Astrocyte (in vitro differentiated cells and primary cell): ENCODE data around the gene ZNF783. TPM values are rescaled to one million over a fixed set of nuclear protein-coding genes. Genes with fewer than 3 reads are reported as not detected.
"Not testable (repeated sequence)": the region's sequence is repeated elsewhere in the genome, so short reads cannot be mapped to it uniquely, and the experiment has no call there.

Experiments
- DNase-seq: peaks from one replicate; pipeline ENCODE4 v3.0.0-alpha.2; 2010; ENCODE audit warnings: low read depth
- FAIRE-seq: peaks from 2 replicates; lab custom pipeline; 2011; peaks lifted over from hg19 to GRCh38; lab: Jason Lieb, UNC
- H2AFZ ChIP-seq: 2 replicates; pipeline ENCODE4 v1.6.0; 2012; ENCODE audit warnings: low read depth, low read length, inconsistent platforms
- H3K27ac ChIP-seq: 2 replicates; pipeline ENCODE4 v1.5.1; 2011; ENCODE audit warnings: low read depth, low read length, inconsistent platforms
- H3K27me3 ChIP-seq: 2 replicates; pipeline ENCODE4 v1.6.0; 2011; ENCODE audit warnings: low read length, inconsistent platforms; ENCODE audit not compliant: insufficient read depth
- H3K36me3 ChIP-seq: 2 replicates; pipeline ENCODE4 v1.5.1; 2011; ENCODE audit warnings: low read length, inconsistent platforms; ENCODE audit not compliant: insufficient read depth
- H3K4me1 ChIP-seq: 2 replicates; pipeline ENCODE4 v1.5.1; 2011; ENCODE audit warnings: low read length, inconsistent platforms; ENCODE audit not compliant: insufficient read depth
- H3K4me2 ChIP-seq: 2 replicates; pipeline ENCODE4 v1.6.0; 2012; ENCODE audit warnings: low read length, inconsistent platforms
- H3K4me3 ChIP-seq: 2 replicates; pipeline ENCODE4 v1.5.1; 2011; ENCODE audit warnings: low read depth, mild to moderate bottlenecking, low read length, inconsistent platforms; ENCODE audit not compliant: insufficient read depth
- H3K79me2 ChIP-seq: 2 replicates; pipeline ENCODE4 v1.6.0; 2012; ENCODE audit warnings: mild to moderate bottlenecking, low read length, inconsistent platforms; ENCODE audit not compliant: insufficient read depth
- H3K9ac ChIP-seq: 2 replicates; pipeline ENCODE4 v1.6.0; 2012; ENCODE audit warnings: mild to moderate bottlenecking, low read length, inconsistent platforms
- H3K9me3 ChIP-seq: 2 replicates; pipeline ENCODE4 v1.5.1; 2012; ENCODE audit warnings: low read depth, mild to moderate bottlenecking, low read length, inconsistent platforms; ENCODE audit not compliant: insufficient read depth
- H4K20me1 ChIP-seq: 2 replicates; pipeline ENCODE4 v1.6.0; 2012; ENCODE audit warnings: low read length, inconsistent platforms; ENCODE audit not compliant: insufficient read depth
- H3K27ac Mint-ChIP-seq: one replicate; pipeline ENCODE4 v1.8.0; 2021; ENCODE audit warnings: mild to moderate bottlenecking, mixed read lengths; ENCODE audit not compliant: unreplicated experiment
- H3K27me3 Mint-ChIP-seq: one replicate; pipeline ENCODE4 v1.8.0; 2021; ENCODE audit warnings: low read depth, mixed read lengths; ENCODE audit not compliant: unreplicated experiment
- H3K36me3 Mint-ChIP-seq: one replicate; pipeline ENCODE4 v1.8.0; 2021; ENCODE audit warnings: low read depth, mixed read lengths; ENCODE audit not compliant: unreplicated experiment
- H3K4me1 Mint-ChIP-seq: one replicate; pipeline ENCODE4 v1.8.0; 2021; ENCODE audit warnings: low read depth, mixed read lengths; ENCODE audit not compliant: unreplicated experiment
- H3K4me3 Mint-ChIP-seq: one replicate; pipeline ENCODE4 v1.8.0; 2021; ENCODE audit warnings: mild to moderate bottlenecking, moderate library complexity, mixed read lengths; ENCODE audit not compliant: unreplicated experiment
- H3K9me3 Mint-ChIP-seq: one replicate; pipeline ENCODE4 v1.8.0; 2021; ENCODE audit warnings: mild to moderate bottlenecking, mixed read lengths; ENCODE audit not compliant: unreplicated experiment
- EZH2 ChIP-seq: IDR thresholded peaks from 2 replicates; pipeline ENCODE4 v1.6.1; 2012; ENCODE audit warnings: mild to moderate bottlenecking, low read length, inconsistent platforms; ENCODE audit not compliant: insufficient read depth
- total RNA-seq: library from RNA; stranded (reverse); gene quantifications from 2 replicates; pipeline ENCODE4 v1.2.1, GENCODE V29; 2021
- TF ChIP-seq, protein P1 (sequence below): IDR thresholded peaks from 2 replicates; pipeline ENCODE4 v1.5.1; 2011; ENCODE audit warnings: low read depth, mild to moderate bottlenecking, inconsistent platforms, low read length, moderate library complexity; ENCODE audit not compliant: insufficient read depth

ZNF783 gene
- total RNA-seq, 1 donor from 2014 or later = 10.6 TPM

DNA sequence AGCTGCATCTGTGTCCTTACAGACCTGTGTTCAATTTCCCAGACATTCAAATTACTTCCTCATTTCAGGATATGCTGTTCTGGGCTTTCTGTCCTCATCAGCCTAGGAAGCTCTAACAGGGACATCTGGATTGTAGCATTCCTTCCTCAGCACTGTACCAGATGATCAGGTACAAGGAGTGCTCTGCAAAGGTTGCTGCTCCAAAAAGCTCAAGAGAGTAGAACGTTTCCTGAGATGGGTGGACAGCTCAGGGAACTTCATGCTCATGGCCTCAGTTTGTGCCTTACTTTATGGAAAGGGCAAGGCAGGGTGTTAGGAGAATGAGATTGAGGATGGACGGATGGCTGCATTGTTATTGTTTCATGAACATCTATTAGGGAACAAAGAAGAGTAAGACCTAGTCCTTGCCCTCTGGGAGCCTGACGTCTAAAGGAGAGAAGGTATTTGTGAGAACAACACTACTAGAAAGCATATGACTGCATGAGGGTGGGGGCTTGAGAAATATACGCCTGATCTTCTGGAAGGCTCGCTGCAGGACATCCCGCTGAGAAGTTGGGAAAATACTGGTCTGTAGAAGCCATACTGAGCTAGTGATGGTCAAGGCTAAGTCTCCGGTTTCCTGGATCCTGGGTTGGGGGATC lies 33.0 kb upstream of the ZNF783 start:
- Mint-ChIP-seq H3K36me3 (peaks cover 2% of the 10 kb centered on the region), H3K27me3 (no peaks in the 10 kb centered on the region), H3K4me3 (no peak overlapping the region), H3K4me1 (peaks cover under 1% of the 10 kb centered on the region), H3K27ac (peak overlapping the region; percentile 1), H3K9me3 (no peaks in the 10 kb centered on the region)
- FAIRE-seq (no peak), DNase-seq (no peak)
- H4K20me1 ChIP-seq = no peaks in the 10 kb centered on the region
- no peak overlapping the region for H3K27ac ChIP-seq
- TF ChIP-seq, protein P1, sequence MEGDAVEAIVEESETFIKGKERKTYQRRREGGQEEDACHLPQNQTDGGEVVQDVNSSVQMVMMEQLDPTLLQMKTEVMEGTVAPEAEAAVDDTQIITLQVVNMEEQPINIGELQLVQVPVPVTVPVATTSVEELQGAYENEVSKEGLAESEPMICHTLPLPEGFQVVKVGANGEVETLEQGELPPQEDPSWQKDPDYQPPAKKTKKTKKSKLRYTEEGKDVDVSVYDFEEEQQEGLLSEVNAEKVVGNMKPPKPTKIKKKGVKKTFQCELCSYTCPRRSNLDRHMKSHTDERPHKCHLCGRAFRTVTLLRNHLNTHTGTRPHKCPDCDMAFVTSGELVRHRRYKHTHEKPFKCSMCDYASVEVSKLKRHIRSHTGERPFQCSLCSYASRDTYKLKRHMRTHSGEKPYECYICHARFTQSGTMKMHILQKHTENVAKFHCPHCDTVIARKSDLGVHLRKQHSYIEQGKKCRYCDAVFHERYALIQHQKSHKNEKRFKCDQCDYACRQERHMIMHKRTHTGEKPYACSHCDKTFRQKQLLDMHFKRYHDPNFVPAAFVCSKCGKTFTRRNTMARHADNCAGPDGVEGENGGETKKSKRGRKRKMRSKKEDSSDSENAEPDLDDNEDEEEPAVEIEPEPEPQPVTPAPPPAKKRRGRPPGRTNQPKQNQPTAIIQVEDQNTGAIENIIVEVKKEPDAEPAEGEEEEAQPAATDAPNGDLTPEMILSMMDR = no peak
- no peak for TF ChIP-seq EZH2
- no peaks in the 10 kb centered on the region for H3K27me3 ChIP-seq
- no peak overlapping the region for H3K4me3 ChIP-seq
- no peaks in the 10 kb centered on the region for H3K79me2 ChIP-seq
- H2AFZ ChIP-seq = no peak overlapping the region
- H3K9me3 ChIP-seq = no peaks in the 10 kb centered on the region
- H3K4me2 ChIP-seq = no peak overlapping the region
- peaks cover 8% of the 10 kb centered on the region for H3K4me1 ChIP-seq
- no peak overlapping the region for H3K9ac ChIP-seq
- peaks cover 3% of the 10 kb centered on the region for H3K36me3 ChIP-seq

DNA sequence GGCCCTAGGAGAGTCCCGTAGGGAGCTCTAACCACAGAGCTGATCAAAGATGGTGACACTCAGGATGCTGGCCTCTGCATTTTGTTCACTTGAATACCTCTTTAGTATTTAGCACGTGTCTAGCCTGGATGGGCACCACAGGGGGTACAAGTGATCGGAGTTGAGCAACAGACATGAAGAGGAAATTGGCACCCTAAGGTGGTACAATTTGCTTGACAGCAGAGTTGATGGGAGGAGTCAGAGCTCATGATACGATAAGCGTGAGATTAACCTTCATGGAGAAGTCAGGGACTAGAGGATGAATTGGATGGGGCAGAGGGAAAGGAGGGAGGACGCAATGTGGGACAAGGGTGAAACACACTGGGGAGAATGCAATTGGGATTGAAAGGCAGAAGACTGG lies 32.5 kb upstream of the ZNF783 start:
- Histone ChIP-seq H3K36me3 (peaks cover 3% of the 10 kb centered on the region), H3K27me3 (no peaks in the 10 kb centered on the region), H3K79me2 (no peaks in the 10 kb centered on the region), H3K4me2 (no peak overlapping the region), H3K27ac (no peak overlapping the region), H3K4me3 (no peak overlapping the region), H2AFZ (no peak overlapping the region), H3K9ac (no peak overlapping the region), H3K9me3 (no peaks in the 10 kb centered on the region), H3K4me1 (peaks cover 12% of the 10 kb centered on the region), H4K20me1 (no peaks in the 10 kb centered on the region)
- Mint-ChIP-seq H3K4me3 (no peak overlapping the region), H3K36me3 (peaks cover 2% of the 10 kb centered on the region), H3K9me3 (no peaks in the 10 kb centered on the region), H3K27me3 (no peaks in the 10 kb centered on the region), H3K27ac (no peak overlapping the region), H3K4me1 (peaks cover 2% of the 10 kb centered on the region)
- DNase-seq = no peak
- TF ChIP-seq, protein P1 = no peak
- TF ChIP-seq EZH2 = no peak
- FAIRE-seq = no peak

GRCh38 chr7:149232362-149232761 lies 29.6 kb upstream of the ZNF783 start:
- H3K27ac ChIP-seq = peak overlapping the region; percentile 96
- no peak overlapping the region for H2AFZ ChIP-seq
- H3K9ac ChIP-seq = no peak overlapping the region

GRCh38 chr7:149233655-149234204 lies 28.3 kb upstream of the ZNF783 start:
- H3K4me1 ChIP-seq = peaks cover 12% of the 10 kb centered on the region
- not testable (repeated sequence) for H3K4me3 ChIP-seq, H3K36me3 Mint-ChIP-seq, H3K27me3 Mint-ChIP-seq, H3K27me3 ChIP-seq, FAIRE-seq, H3K9me3 Mint-ChIP-seq, H3K4me1 Mint-ChIP-seq, H3K36me3 ChIP-seq, H3K4me3 Mint-ChIP-seq, H3K9me3 ChIP-seq, H4K20me1 ChIP-seq, H3K79me2 ChIP-seq
- H3K27ac Mint-ChIP-seq = peak overlapping the region; percentile 87
- DNase-seq = peak; percentile 89
- H3K9ac ChIP-seq = peak overlapping the region; percentile 69
- peak overlapping the region; percentile 96 for H3K27ac ChIP-seq
- H3K4me2 ChIP-seq = peak overlapping the region; percentile 76
- peak overlapping the region; percentile 77 for H2AFZ ChIP-seq

More at GRCh38 chr7:149232362-149232761, 29.6 kb upstream of the ZNF783 start:
- Mint-ChIP-seq H3K27ac (no peak overlapping the region), H3K4me1 (peaks cover 2% of the 10 kb centered on the region), H3K36me3 (no peaks in the 10 kb centered on the region), H3K9me3 (no peaks in the 10 kb centered on the region), H3K27me3 (no peaks in the 10 kb centered on the region), H3K4me3 (no peak overlapping the region)
- no peaks in the 10 kb centered on the region for H3K36me3 ChIP-seq
- no peak for FAIRE-seq
- DNase-seq = no peak
- no peaks in the 10 kb centered on the region for H3K27me3 ChIP-seq
- TF ChIP-seq, protein P1 = no peak
- no peak for TF ChIP-seq EZH2
- H3K79me2 ChIP-seq = no peaks in the 10 kb centered on the region
- no peak overlapping the region for H3K4me2 ChIP-seq
- H3K4me3 ChIP-seq = no peak overlapping the region
- H4K20me1 ChIP-seq = no peaks in the 10 kb centered on the region
- H3K9me3 ChIP-seq = no peaks in the 10 kb centered on the region
- H3K4me1 ChIP-seq = peaks cover 12% of the 10 kb centered on the region
